ENCODE results near the gene ARPC1B.
"Not testable (repeated sequence)": the region's sequence is repeated elsewhere in the genome, so short reads cannot be mapped to it uniquely, and the experiment has no call there.

Gene ARPC1B

GRCh38 chr7:99375070-99375807, 709 bp downstream of the ARPC1B start:
- Histone ChIP-seq H3K4me1 (ENCODE audit: insufficient read depth, poor library complexity, severe bottlenecking) (peaks cover 25% of the 10 kb centered on the region), H3K4me3 (ENCODE audit: severe bottlenecking) (peak overlapping the region; percentile 60), H3K27me3 (ENCODE audit: insufficient read depth, poor library complexity, severe bottlenecking) (no peaks in the 10 kb centered on the region), H3K36me3 (ENCODE audit: low read depth) (peaks cover 30% of the 10 kb centered on the region), H3K27ac (ENCODE audit: poor library complexity, severe bottlenecking) (peak overlapping the region; percentile 87), H3K9me3 (ENCODE audit: severe bottlenecking) (no peaks in the 10 kb centered on the region)
- ATAC-seq (ENCODE audit: low read depth): peak; percentile 61
- no peak for TF ChIP-seq CTCF (IDR thresholded peaks at IDR 0.05; ENCODE audit: poor library complexity, severe bottlenecking)
- DNase-seq (ENCODE audit: low spot score): no peak

GRCh38 chr7:99379043-99379577, 4.6 kb downstream of the ARPC1B start:
- TF ChIP-seq CTCF (IDR thresholded peaks at IDR 0.05; ENCODE audit: poor library complexity, severe bottlenecking): no peak
- H3K4me1 ChIP-seq (ENCODE audit: insufficient read depth, poor library complexity, severe bottlenecking): peaks cover 19% of the 10 kb centered on the region

GRCh38 chr7:99379693-99380031, 5.1 kb downstream of the ARPC1B start:
- peak overlapping the region; percentile 61 for H3K27ac ChIP-seq (ENCODE audit: poor library complexity, severe bottlenecking)
- ATAC-seq (ENCODE audit: low read depth); H3K4me3 ChIP-seq (ENCODE audit: severe bottlenecking): not testable (repeated sequence)

More at GRCh38 chr7:99379043-99379577, 4.6 kb downstream of the ARPC1B start:
- DNase-seq (ENCODE audit: low spot score) (no peak), ATAC-seq (ENCODE audit: low read depth) (peak; percentile 60)
- H3K9me3 ChIP-seq (ENCODE audit: severe bottlenecking): no peaks in the 10 kb centered on the region
- no peaks in the 10 kb centered on the region for H3K27me3 ChIP-seq (ENCODE audit: insufficient read depth, poor library complexity, severe bottlenecking)
- peaks cover 60% of the 10 kb centered on the region for H3K36me3 ChIP-seq (ENCODE audit: low read depth)
- H3K4me3 ChIP-seq (ENCODE audit: severe bottlenecking): no peak overlapping the region
- peak overlapping the region; percentile 61 for H3K27ac ChIP-seq (ENCODE audit: poor library complexity, severe bottlenecking)

GRCh38 chr7:99380032-99380822, 5.7 kb downstream of the ARPC1B start:
- no peak overlapping the region for H3K4me3 ChIP-seq (ENCODE audit: severe bottlenecking)
- H3K9me3 ChIP-seq (ENCODE audit: severe bottlenecking): no peaks in the 10 kb centered on the region

More at GRCh38 chr7:99379693-99380031, 5.1 kb downstream of the ARPC1B start:
- not testable (repeated sequence) for DNase-seq (ENCODE audit: low spot score); H3K9me3 ChIP-seq (ENCODE audit: severe bottlenecking); H3K27me3 ChIP-seq (ENCODE audit: insufficient read depth, poor library complexity, severe bottlenecking)
- H3K36me3 ChIP-seq (ENCODE audit: low read depth): peaks cover 60% of the 10 kb centered on the region
- peaks cover 19% of the 10 kb centered on the region for H3K4me1 ChIP-seq (ENCODE audit: insufficient read depth, poor library complexity, severe bottlenecking)

More at GRCh38 chr7:99380032-99380822, 5.7 kb downstream of the ARPC1B start:
- no peak for DNase-seq (ENCODE audit: low spot score)
- TF ChIP-seq CTCF (IDR thresholded peaks at IDR 0.05; ENCODE audit: poor library complexity, severe bottlenecking): no peak
- no peaks in the 10 kb centered on the region for H3K27me3 ChIP-seq (ENCODE audit: insufficient read depth, poor library complexity, severe bottlenecking)
- peak overlapping the region; percentile 61 for H3K27ac ChIP-seq (ENCODE audit: poor library complexity, severe bottlenecking)
- H3K4me1 ChIP-seq (ENCODE audit: insufficient read depth, poor library complexity, severe bottlenecking): peaks cover 19% of the 10 kb centered on the region
- H3K36me3 ChIP-seq (ENCODE audit: low read depth): peaks cover 60% of the 10 kb centered on the region
- no peak; the same call in 2 of the 3 replicates for ATAC-seq (ENCODE audit: low read depth)

Data from RWPE2 (cell line).